Stimulated activated CD4-positive, alpha-beta T cell treated with anti-CD3 and anti-CD28 coated beads, TNF-alpha, amount 100 ng/mL, for 24 hours (primary cell): Measurements from ENCODE around the gene PROB1.
A peak's percentile ranks its signal among the peaks of the same experiment; 100 is the strongest.
"Not testable (repeated sequence)": the region's sequence is repeated elsewhere in the genome, so short reads cannot be mapped to it uniquely, and the experiment has no call there.

Source experiments
- DNase-seq, 3 experiments: peaks; one replicate each; pipeline ENCODE4 v3.0.0-alpha.2; 2020; ENCODE audit warnings: low read depth in 3 of 3

Gene PROB1

DNA sequence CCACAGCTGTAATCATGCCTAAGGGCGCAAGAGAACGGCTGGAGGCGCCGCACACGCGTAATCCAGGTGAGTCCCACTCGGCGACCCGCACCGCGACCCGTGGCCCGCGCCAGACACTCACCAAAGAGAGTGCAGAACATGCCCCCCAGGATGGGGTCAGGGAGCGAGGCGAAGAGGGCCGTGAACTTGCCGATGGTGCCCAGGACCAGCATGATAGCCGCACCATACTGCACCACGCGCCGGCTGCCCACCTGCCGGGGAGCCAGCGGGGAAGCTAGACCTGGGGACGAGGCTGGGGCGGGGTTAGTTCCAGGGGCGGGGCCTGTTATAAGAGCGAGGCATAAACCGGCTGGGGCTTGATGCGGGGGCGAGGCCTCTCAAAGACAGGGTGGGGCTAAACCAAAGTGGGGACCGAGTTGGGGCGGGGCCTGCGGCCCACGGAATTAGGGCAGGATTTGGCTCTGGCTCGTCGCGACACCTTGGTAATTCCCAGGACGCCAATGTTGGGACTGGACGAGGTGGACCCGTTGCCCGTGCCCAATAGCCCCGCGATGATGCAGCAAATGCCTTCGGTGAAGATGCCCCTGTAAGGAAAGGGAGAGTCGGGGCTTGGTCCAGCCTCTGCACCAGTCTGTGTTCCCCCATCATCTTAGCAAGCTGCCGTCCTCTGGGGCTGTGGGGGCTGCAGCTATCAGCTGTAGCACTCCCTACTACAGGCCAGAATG is 16.6 kb downstream of the PROB1 start:
- no peak for DNase-seq

DNA sequence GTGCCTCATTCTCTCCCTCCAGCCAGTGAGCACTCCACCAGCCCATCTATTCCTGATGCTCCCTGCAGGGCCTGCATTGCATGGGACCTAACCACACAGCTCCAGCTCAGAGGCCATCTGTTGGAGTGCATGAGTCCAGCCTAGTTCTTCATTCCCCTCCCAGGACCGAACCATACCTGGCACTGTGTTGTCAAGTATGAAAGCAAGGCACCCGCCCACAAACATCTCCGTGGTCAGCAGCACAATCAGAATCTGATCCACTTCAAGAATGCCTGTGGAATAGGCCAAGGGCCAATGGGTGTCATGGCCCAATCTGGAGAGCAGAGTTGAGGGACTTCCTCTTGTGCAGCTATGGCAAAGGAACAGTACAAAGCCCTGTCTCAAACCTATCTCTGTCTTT is 17.7 kb downstream of the PROB1 start:
- no peak for DNase-seq

DNA sequence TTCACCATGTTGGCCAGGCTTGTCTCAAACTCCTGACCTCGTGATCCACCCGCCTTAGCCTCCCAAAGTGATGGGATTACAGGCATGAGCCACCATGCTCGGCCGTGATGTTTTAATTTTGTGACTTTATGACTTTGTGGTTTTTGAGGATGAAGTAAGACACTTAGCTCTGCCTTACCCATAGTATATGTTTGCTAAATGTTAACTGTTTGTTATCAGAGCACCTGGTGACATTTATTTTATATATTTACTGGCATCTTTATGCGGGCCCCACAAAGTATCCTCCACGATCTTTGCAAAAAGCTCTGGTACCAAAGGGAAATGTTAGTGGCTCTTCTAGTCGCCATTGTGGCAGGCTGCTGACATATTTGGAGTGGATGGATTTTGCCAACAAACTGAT is 18.5 kb downstream of the PROB1 start:
- no peak for DNase-seq

DNA sequence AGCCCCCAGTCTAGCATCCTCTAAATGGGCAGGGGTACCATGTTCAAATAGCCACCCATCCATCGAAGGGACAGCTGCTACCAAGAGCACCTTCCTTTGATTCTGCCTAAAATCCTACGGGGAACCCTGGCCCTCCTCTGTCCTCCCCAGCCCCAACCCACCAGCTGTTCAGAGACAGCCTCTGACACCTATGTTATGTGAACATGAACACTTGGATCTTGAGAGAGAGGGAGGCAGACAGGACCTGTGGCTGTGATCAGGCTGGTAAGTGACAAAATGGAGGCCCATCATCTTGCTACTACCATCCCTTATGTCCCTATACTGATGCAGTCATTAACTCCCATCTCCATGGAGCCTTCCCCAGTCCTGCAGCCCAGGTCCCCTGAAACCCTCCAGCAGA is 20.0 kb downstream of the PROB1 start:
- no peak for DNase-seq

DNA sequence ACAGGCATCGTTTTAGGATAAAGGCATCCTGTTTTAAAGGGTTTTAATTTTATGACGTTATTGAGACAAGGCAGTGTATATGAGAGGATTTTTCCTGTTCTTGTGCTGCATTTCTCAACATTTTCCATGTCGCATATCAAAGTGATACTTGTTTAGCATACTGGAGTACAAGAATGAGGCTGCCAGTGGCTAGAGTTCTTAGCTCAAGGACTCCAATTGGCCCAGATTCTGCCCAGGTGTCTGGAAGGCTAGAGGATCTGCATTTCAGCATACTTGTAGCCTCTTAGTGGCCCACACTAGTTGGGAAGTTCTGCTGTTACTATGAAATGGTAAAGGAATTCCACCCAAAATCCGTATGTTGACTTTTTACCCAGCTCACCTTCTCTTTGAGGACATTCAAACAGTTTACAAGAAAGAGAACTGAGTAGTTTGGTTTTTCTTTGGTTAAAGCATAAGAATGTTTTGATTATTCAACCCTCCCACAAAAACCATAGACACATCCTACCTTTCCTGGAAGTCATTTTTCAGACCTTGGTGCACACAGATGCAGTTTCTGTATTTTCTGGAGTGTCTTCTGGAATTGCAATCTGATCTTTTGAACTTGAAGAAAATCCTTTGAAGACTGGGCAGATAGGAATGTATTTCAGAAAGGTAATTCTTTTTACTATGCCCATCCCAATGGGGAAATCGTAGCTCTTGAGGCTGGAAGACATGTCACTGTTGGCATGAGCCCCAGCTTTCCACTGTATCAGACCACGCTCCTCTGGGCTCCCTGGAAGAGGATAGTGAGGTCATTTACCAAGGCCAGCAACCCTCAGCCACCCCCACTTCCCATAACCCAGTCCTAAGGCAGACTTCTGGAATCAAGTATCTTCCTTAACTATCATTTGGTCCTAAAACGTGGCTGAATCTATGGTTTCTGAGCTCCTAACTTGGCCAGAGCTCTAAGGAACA is 23.1 kb downstream of the PROB1 start:
- DNase-seq, result no peak

DNA sequence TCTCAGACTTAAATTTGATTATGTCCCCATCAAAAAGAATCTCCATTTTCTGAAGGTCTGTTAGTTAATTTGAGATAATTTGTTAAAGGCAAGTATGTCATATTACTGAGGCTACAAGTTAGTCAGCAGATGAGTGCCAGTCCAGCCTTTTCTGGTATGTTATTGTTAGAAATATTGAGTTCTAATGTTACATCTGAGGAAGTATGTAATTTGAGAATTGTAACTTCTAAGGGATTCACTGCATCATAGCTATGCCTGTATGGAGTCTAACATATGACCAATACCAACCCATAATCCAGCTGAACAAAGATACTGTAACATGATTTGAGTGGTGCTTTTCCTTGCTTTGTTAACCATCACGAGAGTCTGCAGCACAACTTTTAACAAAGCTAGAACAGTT is 25.7 kb downstream of the PROB1 start:
- DNase-seq, result no peak

DNA sequence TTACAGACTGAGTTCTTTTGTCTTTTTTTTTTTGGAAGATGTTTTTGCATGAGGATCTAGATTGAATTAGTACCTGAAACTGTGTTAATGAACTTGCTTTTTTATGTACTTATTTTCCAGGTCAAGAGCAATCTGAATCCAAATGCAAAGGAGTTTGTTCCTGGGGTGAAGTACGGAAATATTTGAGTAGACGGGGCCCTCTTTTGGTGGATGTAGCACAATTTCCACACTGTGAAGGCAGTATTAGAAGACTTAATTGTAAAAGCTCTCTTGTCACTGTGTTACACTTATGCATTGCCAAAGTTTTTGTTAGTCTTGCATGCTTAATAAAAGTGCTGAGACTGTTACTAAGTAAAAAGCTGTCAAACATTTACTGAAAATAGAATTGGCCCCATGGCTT is 26.3 kb downstream of the PROB1 start:
- DNase-seq, result no peak

DNA sequence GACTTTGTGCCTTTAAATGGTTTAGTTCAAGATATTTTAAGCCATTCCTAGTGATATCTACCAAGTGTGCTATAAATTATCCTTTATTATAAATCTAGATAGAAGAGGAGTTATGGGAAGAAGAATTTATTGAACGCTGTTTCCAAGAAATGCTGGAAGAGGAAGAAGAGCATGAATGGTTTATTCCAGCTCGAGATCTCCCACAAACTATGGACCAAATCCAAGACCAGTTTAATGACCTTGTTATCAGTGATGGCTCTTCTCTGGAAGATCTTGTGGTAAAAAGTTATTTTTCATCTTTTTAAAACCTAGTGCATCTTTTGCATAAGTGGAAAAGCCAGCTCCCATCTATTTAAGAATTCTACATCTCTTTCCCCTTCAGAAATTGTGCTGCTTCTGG is 30.4 kb downstream of the PROB1 start:
- no peak for DNase-seq

DNA sequence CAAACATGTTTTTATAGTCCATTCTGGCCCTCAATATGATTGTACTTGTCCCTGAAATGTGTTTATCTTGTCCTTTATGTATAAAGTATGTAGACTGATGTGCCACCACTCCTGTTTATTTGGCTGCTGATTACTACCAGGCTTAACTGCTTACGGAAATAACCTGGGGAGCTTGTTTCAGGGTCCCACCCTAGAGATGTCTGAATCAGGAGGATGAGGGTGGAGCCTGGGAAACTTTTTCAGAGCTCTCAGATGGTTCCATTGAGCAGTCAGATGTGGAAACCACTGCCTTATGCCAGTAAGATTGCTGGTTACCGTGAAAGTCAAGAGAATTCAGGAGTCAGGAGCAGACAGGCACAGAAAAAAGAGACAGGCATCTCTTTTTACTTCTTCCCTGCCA is 31.0 kb downstream of the PROB1 start:
- no peak for DNase-seq

DNA sequence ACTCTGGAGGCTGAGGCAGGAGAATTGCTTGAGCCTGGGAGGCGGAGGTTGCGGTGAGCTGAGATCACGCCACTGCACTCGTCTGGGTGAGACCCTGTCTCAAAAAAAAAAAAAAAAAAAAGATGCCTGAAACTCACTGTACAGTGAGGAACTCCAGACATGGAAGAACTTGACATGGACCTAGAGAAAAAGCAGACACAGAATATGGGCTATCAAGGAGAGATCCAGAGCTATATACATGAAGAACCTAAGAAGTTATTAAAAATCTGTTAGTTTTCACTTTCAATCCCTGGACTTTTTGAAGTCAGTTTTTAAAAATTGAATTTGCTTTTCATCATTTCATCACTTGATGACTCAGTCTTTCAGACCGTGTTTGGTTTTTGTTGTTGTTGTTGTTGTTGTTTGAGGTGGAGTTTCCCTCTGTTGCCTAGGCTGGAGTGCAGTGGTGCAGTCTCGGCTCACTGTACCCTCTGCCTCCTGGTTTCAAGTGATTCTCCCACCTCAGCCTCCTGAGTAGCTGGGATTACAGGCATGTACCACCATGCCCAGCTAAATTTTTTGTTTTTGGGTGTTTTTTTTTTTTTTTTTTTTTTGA is 33.0 kb downstream of the PROB1 start:
- no peak for DNase-seq

DNA sequence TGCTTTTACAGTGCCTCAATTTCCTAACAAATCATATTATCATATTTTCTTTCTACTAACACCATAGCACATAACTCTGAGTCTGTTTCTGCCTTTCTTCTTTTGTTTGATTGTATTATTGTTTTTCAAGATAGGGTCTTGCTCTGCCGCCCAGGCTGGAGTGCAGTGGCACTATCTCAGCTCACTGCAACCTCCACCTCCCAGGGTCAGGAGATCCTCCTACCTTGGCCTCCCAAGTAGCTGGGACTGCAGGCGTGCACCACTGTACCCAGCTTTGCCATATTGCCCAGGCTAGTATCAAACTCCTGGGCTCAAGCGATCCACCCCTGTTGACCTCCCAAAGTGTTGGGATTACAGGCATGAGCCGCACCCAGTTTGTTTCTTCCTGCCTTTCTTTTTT is 34.5 kb downstream of the PROB1 start:
- no peak for DNase-seq

DNA sequence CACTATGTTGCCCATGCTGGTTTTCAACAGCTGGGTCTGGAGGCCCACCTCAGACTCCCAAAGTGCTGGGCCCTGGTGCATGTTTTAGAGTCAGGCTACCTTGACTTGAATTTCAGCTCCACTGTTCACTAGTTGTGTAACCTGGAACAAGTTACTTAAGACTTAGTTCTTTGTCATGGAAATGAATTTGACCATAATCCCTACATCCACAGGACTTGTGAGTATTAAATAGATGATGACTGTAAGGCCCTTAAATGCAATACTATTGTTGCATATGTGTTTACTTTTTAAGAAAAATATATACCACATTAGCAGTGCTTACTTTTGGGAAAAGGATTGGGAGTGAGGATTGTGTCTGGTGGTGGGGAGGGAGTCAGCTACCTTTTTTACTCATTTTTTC is 36.8 kb downstream of the PROB1 start:
- no peak for DNase-seq

DNA sequence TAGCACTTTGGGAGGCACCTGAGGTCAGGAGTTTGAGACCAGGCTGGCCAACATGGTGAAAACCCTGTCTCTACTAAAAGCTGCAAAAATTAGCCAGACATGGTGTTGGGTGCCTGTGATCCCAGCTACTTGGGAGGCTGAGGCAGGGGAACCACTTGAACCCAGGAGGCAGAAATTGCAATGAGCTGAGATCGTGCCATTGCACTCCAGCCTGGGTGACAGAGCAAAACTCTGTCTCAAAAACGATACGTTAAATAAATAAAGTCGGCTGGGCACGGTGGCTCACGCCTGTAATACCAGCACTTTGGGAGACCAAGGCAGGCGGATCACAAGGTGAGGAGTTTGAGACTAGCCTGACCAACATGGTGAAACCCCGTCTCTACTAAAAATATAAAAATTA is 39.0 kb downstream of the PROB1 start:
- not testable (repeated sequence) for DNase-seq

DNA sequence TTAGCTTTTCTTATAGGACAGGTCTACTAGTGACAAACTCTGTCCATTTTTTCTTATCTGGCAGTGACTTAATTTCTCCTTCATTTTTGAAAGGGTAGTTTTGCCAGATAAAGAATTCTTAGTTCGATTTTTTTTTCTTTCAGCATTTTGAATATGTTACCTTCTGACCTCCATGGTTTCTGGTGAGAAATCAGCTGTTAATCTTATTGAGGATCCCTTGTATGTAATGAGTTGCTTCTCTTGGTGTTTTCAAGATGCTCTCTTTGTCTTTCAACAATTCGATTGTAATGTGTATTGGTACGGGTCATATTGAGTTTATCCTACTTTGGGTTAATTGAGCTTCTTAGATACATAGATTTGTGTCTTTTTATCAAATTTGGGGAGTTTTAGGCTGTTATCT is 40.7 kb downstream of the PROB1 start:
- DNase-seq, result no peak

DNA sequence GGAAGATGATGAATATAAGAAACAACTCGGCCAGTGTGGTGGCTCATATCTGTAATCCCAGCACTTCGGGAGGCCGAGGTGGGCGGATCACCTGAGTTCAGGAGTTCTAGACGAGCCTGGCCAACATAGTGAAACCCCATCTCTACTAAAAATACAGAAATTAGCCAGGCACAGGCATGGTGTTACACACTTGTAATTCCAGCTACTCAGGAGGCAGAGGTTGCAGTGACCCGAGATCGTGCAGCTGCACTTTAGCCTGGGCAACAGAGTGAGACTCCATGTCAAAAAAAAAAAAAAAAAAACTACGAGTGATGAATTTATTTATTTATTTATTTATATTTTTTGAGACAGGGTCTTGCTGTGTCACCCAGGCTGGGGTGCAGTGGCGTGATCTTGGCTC is 47.0 kb downstream of the PROB1 start:
- not testable (repeated sequence) for DNase-seq

DNA sequence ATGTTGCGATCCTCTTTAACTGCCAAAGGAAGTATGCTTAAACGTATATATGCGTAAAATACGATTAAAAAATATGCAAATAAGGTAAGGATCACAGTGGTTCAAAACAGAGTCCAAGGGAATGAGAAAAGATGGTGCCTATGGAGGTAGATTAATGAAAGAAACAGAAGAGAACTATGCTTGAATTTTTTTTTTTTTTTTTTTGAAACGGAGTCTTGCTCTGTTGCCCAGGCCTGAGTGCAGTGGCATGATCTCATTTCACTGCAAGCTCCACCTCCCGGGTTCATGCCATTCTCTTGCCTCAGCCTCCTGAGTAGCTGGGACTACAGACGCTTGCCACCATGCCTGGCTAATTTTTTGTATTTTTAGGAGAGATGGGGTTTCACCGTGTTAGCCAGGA is 49.5 kb downstream of the PROB1 start:
- DNase-seq, result not testable (repeated sequence)

DNA sequence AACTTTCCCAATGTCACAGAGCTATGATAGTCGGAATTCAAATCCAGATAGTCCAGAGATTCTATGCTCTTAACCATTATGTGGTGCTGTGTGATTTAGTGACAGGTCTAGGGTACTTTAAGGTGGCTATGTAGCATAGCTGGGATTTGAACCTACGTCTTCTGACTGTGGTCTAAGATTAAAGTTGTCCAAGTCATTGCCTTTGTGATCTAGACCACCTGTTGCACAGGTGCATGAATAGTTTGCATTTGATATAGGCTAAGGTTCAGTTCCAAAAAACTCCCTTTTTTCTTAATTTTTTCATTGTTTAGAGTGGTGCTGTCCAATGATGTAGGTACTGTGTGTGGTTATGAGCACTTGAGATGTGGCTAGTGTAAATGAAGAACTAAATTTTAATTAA is 50.7 kb downstream of the PROB1 start:
- no peak for DNase-seq

DNA sequence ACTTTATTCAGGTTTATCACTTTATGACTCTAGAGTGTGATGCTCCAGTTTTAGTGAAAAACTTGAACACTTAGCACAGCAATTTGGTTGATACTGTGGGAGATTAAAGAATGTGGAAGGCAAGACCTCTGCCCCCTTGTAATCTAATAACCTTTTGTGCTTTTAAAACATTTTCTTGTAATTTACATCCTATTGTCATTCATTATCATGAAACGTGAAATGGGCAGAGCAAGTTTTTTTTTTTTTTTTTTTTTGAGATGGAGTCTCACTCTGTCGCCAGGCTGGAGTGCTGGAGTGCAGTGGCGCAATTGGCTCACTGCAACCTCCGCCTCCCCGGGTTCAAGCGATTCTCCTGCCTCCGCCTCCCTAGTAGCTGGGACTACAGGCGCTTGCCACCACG is 51.4 kb downstream of the PROB1 start:
- DNase-seq, result no peak

DNA sequence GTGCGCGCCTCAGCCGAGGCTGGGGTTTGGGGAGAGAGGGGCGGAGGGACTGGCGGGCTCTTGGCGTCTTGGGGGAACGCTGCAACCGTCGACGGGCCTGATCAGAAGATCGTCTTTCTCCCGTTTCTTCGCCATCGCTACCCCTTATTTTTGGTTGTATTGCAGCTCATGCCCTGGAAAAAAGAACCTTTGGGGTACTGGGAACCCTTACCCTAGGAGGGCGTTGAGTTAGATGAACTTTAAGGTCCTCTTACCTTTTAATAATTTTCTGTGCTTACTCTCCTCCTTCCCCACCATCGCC is 52.5 kb downstream of the PROB1 start:
- no peak for DNase-seq

DNA sequence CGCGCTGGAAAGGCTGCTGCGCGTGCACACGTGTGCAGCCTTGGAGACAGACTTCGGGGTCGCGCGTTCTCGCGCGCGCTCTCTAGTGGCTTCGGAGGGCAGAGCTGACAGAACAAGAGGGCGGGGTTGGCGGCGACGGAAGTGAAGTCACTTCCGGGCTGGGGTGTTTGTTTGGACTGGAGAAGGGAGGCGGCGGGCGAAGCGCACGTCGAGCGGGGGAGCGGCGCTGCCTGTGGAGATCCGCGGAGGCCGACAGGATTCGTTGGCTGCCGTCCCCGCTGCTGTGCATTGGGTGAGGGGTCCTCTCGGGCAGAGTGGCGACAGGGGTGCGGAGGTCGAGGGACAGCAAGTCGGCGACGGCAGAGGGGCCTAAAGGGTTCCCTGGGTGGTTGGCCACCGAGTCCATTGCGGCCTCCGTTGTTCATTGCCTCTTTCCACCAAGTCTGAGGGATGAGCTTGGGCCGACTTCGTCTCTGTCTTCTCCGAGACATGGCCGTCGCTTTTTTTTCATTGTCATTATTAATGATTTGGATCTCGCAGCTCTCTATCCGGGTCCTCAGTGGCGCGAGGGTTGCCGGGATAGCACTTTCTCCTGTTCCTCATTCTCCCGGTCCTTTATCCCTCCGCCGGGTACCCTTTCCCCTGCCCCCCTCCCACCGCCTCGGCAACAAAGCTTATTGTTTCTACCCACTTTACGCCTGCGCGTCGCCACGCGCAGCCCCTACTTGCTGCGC is 53.0 kb downstream of the PROB1 start, which contains the start of gene PAIP2:
Gene PAIP2 (plus strand): TSS at position 166 of the 734 bp plus-strand sequence. CDS start 21,931 bp downstream, outside the sequence.
- peak; percentile 92 to 98 (median 97) for DNase-seq

DNA sequence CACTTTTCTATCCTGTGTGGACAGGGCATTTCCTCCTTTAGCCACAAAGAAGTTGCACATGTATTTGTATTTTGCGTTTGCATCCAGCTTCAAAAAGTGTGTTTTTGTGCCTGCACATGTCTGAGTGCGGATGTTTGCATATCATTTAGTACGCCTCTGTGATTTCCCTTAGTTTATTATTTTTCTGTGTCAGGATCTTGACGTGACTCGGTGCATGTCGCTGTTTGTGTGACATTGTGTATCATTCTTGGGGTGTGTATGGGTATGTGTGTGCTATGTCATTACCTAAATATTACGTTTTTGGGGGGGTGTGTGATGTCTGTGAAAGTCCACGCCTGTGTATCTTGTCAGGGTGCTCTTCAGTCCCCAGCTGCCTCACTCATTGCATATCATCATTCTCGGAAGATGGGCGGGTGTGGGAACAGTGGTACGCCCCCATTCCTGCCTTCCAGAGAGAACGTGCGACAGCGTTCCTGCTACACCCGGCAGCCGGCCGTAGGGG is 53.7 kb downstream of the PROB1 start:
- DNase-seq, result no peak
